Measurements from ENCODE around the gene SLC4A2. TPM values are rescaled to one million over a fixed set of nuclear protein-coding genes. Genes with fewer than 3 reads are reported as not detected.

Gene SLC4A2
- total RNA-seq, 1 donor from 2014 or later = 49.7 TPM

DNA sequence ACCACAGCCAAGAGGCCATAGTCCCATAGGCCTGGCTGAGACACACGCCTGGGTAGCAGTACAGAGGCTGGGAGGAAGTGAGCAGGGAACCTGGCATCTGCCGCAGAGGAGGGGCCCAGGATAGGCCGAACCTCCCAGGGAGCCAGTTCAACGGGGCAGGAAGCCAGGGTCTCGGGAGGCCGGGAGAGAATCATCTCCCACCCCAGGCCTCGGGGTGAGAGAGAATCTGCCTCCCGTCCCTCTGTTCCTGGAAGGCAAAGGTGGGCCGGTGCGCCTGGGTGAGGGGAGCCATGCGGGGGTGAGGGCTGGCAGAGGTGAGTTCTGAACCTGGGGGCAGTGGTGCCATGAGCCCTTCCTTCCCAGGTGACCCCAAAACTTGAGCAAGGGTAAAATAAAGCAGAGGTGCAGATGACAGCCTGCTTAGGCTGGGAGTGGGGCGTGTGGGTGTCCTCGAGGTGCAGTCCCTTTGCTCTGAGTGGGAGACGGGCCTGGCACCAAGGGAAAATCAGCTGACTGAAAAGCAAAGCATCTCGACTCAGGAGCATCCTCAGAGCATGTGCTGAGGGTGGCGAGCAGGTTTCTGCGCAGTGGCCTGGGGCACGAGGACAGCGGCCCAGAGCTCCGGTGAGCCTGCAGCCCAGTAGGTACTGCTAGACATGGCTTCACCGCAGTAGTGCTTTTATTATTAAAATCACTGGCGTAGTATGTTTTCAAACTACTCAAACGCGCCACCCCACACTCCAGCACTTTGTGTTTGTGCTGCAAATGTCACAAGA is 42.4 kb downstream of the SLC4A2 start:
- ATAC-seq (ENCODE audit: poor library complexity) (no peak), DNase-seq (no peak)
- intact Hi-C loops (cut with DNase I) = no loop called here

- no peak for DNase-seq
- ATAC-seq (ENCODE audit: poor library complexity) = no peak
- intact Hi-C loops (cut with DNase I) = no loop called here
Observed at GRCh38 chr7:151102991-151103390, 43.6 kb downstream of the SLC4A2 start.

GRCh38 chr7:151103973-151104372 is 44.6 kb downstream of the SLC4A2 start:
- no peak for DNase-seq
- intact Hi-C loops (cut with DNase I) = no loop called here
- no peak for ATAC-seq (ENCODE audit: poor library complexity)

GRCh38 chr7:151104411-151105235 is 45.2 kb downstream of the SLC4A2 start:
- intact Hi-C loops (cut with DNase I) = no loop called here
- DNase-seq (no peak), ATAC-seq (ENCODE audit: poor library complexity) (no peak)

- intact Hi-C loops (cut with DNase I) = no loop called here
- no peak for ATAC-seq (ENCODE audit: poor library complexity)
- DNase-seq = no peak
Observed at GRCh38 chr7:151107882-151108281, 48.5 kb downstream of the SLC4A2 start.

DNA sequence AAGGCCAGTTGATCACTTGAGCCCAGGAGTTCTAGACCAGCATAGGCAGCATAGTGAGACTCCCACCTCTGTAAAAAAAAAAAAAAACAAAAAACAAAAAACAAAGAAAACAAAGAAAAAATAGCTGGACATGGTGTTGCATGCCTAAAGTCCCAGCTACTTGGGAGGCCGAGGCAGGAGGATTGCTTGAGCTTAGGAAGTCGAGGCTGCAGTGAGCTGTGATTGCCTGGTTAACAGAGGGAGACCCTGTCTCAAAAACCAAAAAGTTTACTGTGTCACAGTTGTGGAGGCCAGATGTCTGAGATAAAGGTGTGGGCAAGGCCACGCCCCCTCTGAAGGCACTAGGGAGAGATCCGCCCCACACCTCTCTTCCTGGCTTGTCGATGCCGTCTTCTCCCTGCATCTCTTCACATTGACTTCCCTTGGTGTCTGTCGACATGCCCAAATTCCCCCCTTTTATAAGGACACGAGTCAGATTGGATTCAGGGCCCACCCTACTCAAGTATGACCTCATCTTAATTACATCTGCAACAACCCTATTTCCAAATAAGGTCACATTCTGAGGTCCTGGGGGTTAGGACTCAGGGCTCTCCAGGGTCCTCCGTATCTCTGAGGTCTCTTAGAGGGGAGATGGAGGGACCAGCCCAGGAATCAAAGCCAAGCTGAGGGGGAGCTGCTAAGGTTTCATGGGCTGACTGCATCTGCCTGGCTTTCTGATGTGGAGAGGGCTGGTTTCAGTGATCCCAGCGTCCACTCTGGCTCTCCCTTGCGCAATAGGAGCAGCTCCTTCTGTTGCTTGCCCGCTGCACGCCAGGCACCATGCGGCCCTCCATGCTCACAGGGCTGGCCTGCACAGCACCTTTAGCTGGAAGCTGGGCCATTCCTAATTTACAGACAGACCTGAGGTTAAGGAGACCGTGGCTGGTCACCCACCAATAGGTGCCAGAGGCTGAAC is 50.0 kb downstream of the SLC4A2 start:
- DNase-seq (peak; percentile 74), ATAC-seq (ENCODE audit: poor library complexity) (peak; percentile 71)
- intact Hi-C loops (cut with DNase I) = loop anchor here (10.0 kb wide), 1 partner anchor 75 kb away; no protein-coding TSS in a partner anchor

DNA sequence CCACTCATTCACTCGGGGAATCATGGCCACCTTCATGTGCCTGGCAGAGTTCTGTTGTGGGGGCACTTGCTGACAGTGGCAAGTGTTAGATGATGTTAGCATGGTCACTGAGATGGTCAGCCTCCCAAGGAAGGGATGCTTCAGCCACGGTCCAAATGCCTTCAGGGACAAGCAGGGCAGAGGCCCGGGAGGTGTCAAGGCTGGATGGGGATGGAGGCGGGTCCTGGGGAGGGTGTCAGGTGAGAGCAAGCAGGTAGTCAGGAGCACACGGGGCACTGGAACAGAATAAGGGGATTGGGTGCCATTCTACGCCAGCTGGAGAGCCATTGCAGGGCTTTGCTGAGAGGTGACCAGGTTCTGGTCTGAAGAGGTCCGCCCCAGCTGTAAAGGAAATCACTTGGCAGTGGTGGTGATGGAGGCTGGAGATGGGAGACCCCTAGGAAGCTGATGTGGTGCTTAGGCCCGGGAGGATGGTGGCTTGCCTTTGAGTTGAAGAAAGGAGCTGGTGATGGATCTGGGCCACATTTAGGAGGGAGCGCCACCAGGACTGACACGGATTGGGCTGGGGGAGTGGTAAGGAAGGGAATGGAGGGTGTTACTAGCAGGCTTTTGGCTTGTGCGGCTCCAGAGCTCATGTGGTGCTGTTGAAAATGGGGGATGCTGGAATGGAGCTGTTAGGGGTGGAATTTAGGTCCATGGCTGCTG is 51.0 kb downstream of the SLC4A2 start:
- intact Hi-C loops (cut with DNase I) = loop anchor here (10.0 kb wide), 1 partner anchor 76 kb away; no protein-coding TSS in a partner anchor
- ATAC-seq (ENCODE audit: poor library complexity) = no peak

DNA sequence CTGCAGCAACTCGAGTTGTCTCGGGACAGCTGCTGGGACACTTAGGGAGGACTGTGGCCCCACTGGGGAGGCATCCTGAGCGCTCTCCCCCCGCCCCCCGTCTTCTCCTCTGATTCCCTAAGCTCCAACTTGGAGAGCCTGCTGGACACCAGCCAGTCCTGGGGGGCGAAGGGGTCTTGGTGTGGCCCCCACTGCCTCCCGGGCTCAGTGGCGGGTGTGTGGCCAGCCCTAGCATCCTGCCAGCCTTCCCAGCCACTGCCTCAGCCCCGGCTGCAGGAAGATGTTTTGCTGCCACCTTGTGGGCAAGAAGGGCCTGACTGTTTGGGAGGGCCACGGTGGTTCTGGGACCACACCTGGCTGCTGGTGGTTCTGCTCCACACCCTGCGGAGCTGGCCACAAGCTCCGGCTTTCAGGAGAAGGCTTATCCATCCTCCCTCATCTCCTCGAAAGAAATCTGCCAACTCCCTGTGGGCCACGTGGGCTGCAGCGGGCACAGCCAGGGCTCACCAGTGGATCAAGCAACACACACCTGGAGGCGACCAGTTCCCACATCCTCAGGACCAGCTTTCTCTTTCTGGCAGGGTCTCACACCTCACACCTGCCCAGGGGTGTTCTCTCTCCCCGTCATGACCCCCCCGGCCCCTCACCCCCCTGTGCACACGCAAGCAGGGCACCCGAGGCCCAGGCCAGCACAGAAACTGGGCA is 51.7 kb downstream of the SLC4A2 start:
- intact Hi-C loops (cut with DNase I) = loop anchor here (10.0 kb wide), 1 partner anchor 76 kb away; no protein-coding TSS in a partner anchor
- DNase-seq (peak; percentile 84), ATAC-seq (ENCODE audit: poor library complexity) (peak; percentile 83)

More for the DNA sequence above, 51.0 kb downstream of the SLC4A2 start:
- DNase-seq = no peak

GRCh38 chr7:151113344-151114150 is 54.2 kb downstream of the SLC4A2 start:
- ATAC-seq (ENCODE audit: poor library complexity) (no peak), DNase-seq (no peak)
- intact Hi-C loops (cut with DNase I) = loop anchor here (10.0 kb wide), 1 partner anchor 79 kb away; no protein-coding TSS in a partner anchor

DNA sequence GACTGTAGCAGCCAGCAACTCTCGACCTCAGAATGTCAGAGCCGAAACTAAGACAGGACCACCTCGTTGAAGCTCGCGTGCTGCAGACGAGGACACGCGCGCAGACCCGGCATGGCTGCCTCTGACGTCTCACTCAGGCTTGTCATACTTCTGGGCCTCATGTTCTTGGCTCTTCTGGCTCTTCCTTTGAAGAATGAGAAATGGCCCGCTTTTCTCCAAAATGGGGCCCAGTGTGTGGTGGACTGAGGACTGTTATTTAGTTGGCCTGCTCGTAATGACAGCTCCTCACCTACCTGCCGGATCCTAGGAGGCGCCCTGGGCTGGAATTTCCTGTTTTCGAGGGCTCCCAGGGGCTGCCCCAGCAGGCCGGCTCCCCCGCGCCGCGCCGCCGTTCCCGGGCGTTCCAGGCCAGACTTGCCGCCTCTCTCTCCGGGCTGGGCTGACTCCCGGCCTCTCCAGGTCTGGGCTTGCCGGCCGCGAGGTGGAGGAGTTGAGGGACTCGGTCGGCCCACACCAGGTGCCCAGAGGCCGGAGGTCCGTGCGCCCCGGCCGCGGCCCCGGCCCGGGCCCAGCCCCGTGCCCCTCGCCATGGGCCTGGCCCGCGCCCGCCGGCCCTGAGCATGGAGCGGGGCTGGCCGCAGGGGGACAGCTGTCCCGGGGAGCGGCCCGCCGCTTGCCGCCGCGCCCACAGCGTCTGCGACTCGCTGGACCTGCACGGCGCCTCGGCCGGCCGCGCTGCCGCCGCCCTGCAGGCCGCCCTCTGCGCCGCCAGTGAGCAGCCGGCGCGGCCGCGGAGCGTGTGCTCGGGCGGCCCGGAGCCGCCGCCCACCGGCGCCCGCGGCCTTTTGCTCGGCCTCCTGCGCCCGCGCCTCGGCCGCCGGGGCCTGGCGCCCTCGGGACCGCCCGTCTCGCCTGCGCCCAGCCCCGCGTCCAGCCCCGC is 55.0 kb downstream of the SLC4A2 start:
- intact Hi-C loops (cut with DNase I) = loop anchor here (10.0 kb wide), 1 partner anchor 80 kb away; no protein-coding TSS in a partner anchor
- DNase-seq = no peak
- no peak for ATAC-seq (ENCODE audit: poor library complexity)

DNA sequence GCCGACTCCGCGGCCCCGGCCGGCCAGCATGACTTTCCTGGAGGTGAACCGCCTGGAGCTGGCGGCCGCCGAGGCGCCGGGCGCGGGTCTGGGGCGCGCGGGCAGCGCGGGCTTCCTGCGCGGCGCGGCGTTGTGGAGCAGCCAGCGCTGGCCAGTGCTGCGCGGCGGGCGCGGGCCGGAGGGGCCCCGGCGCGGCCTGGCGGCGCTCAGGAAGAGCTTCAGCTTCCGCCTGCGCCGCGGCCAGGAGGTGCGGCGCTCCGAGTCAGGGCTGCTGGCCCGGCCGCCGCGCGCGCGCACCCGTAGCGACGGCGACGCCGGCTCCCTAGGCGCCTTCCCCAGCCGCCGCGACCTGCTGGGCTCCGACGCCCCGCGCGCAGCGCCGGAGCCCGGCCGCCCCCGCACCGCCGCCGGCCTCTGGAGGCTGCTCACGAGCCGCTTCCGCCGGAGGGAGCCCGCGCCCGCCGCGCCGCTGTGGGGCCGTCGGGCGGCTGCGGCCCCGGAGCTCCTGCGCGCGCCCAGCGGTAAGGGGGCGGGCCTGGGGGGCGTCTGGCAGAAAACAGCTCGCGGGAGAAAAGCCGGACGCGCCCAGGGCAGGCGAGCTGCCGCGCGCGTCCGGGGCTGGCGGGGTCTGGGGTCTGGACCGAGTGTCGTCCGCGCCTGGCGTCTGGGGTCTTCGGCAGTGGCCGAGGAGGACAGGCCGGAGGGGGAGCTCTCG is 55.9 kb downstream of the SLC4A2 start:
- ATAC-seq (ENCODE audit: poor library complexity) = peak; percentile 55
- intact Hi-C loops (cut with DNase I) = loop anchor here (10.0 kb wide), 1 partner anchor 80 kb away; no protein-coding TSS in a partner anchor
- no peak for DNase-seq

DNA sequence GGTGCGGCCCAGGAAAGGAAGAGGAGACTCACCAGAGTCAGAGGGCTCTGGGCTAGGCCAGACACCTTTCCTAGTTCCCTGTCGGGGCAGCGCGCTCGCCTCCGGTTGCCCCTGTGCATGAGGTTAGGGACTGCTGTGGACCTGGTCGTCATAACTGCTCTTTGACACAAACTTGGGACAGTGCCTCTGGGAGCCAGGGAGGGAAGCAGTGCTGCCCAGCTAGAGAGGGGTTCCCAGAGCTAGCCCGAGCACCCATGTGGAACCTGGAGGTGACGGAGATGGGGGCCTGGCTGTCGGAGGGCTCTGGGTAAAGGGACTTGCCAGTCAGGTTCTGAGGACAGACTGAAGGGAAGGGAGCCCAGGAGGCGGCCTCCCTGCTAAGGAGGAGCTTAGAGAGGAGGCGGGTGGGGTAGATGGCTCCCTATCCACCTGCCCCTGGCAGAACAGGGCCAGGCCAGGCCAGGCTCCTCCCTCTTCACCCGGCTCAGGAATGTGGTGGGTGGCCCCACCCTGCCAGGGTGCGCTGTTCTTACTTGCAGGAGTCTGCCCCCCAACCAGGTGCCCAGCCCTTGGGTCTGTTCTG is 56.5 kb downstream of the SLC4A2 start:
- intact Hi-C loops (cut with DNase I) = loop anchor here (10.0 kb wide), 1 partner anchor 81 kb away; no protein-coding TSS in a partner anchor
- DNase-seq (no peak), ATAC-seq (ENCODE audit: poor library complexity) (no peak)

DNA sequence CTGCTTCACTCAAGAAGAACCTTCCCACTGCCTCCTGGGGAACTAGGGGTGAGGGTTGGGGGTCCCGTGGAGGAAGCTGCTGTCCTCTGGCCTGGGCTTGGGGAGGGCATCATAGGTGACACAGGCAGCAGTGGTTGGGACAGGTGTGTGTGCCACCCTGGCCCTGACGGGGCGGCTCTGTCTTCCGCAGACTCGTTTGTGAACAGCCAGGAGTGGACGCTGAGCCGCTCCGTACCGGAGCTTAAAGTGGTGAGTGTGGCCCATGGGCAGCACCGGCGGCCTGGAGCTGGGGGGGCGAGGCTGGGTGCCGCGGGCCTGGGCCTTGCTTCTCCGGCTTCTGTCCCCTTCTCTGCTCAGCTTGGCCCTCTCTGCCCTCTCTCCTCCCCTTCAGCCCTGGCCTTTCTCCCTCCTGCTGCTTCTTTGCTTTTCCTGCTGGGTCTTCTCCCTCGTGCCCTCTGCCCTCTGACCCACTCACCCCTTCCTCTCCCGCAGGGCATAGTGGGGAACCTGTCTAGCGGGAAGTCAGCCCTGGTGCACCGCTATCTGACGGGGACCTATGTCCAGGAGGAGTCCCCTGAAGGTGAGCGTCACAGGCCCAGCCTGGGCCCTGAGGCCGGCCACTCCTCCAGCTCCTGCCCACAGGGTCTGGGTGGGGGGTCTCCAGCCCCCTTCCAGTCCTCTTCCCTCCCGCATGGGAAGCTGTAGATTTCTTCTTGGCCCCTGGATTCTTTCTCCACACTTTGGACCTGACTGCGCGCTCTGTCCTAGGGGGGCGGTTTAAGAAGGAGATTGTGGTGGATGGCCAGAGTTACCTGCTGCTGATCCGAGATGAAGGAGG is 57.4 kb downstream of the SLC4A2 start:
- ATAC-seq (ENCODE audit: poor library complexity) = no peak
- DNase-seq = no peak
- intact Hi-C loops (cut with DNase I) = loop anchor here (10.0 kb wide), 1 partner anchor 82 kb away; no protein-coding TSS in a partner anchor

All from Right ventricle myocardium superior (tissue), 1 donor.